Stimulated activated CD8-positive, alpha-beta memory T cell treated with anti-CD3 and anti-CD28 coated beads, Interleukin-4, amount 100 ng/mL, for 24 hours (primary cell): ENCODE measurements around the gene ACAD11.

ENCODE experiments used
- DNase-seq: peaks from one replicate; pipeline ENCODE4 v3.0.0-alpha.2; 2020; ENCODE audit warnings: low read depth

Gene ACAD11

DNA sequence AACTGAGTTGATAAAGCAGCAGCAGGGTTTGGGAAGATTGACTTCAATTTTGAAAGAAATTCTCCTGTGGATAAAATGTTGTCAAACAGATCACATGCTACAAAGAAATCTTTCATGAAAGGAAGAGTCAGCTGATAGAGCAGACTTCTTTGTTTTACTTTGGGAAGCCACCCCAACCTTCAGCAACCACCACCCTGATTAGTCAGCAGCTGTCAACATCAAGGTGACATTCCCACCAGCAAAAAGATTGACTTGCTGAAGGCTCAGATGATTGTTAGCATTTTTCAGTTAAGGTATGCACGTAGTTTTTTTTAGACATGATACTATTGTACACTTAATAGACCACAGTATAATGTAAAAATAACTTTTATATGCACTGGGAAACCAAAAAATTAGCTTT, 150.1 kb downstream of the ACAD11 start:
- no peak for DNase-seq

DNA sequence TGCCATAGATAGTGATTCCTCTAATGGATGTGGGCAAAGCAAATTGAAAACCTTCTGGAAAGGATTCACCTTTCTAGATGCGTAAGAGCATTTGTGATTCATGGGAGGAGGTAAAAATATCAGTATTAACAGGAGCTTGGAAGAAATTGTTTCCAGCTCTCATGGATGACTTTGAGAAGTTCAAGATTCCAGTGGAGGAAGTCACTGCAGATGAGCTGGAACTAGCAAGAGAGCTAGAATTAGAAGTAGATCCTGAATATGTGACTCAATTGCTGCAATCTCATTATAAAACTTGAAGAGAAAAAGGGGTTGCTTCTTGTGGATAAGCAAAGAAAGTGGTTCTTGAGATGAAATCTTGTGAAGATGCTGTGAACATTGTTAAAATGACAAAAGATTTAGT, 150.5 kb downstream of the ACAD11 start:
- DNase-seq: no peak
